ENCODE measurements around the gene CCL27. TPM values are rescaled to one million over a fixed set of nuclear protein-coding genes. Genes with fewer than 3 reads are reported as not detected.

Gene CCL27
- total and polyA plus RNA-seq, 8 donors: 0.49 to 1.6 (median 0.77) TPM; not detected in 1

GRCh38 chr9:34663303-34663605 is 797 bp upstream of the CCL27 start:
- no peak for DNase-seq
- no peaks in the 10 kb centered on the region for H3K27me3 ChIP-seq
- no peak for ATAC-seq
- peaks cover 0 to 25% of the 10 kb centered on the region in 2 donors for H3K4me1 ChIP-seq
- H3K9me3 ChIP-seq: no peaks in the 10 kb centered on the region
- no peak overlapping the region for H3K4me3 ChIP-seq
- TF ChIP-seq CTCF (IDR thresholded peaks at IDR 0.05): no peak
- intact Hi-C loops (cut with DNase I): no loop called here
- no peaks in the 10 kb centered on the region for H3K36me3 ChIP-seq
- no peak overlapping the region for H3K27ac ChIP-seq

GRCh38 chr9:34659592-34660253 is 2.7 kb downstream of the CCL27 start:
- no peak overlapping the region for H3K4me3 ChIP-seq
- H3K27me3 ChIP-seq: no peaks in the 10 kb centered on the region
- TF ChIP-seq CTCF (IDR thresholded peaks at IDR 0.05): no peak
- no peak for ATAC-seq
- intact Hi-C loops (cut with DNase I): no loop called here
- peaks cover 4 to 9% of the 10 kb centered on the region in 2 donors for H3K4me1 ChIP-seq
- H3K27ac ChIP-seq: no peak overlapping the region
- H3K36me3 ChIP-seq: no peaks in the 10 kb centered on the region
- no peaks in the 10 kb centered on the region for H3K9me3 ChIP-seq
- DNase-seq: no peak

DNA sequence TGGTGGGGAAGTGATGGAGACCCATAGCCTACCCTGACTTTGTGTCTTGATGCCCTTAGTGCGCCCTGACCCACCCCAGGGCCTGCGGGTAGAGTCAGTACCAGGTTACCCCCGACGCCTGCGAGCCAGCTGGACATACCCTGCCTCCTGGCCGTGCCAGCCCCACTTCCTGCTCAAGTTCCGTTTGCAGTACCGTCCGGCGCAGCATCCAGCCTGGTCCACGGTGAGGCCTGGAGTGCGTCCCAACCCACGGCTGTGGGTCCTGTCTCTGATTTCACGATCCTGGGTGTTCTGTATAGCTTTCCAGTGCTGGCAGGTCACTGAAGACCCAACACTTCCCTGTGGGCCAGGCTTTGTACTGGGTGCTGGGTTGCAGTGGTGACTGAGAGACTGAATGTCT is 4.0 kb downstream of the CCL27 start:
- Histone ChIP-seq H3K4me3 (no peak overlapping the region), H3K4me1 (peaks cover 8 to 11% of the 10 kb centered on the region in 2 donors), H3K27ac (no peak overlapping the region), H3K9me3 (no peaks in the 10 kb centered on the region), H3K36me3 (no peaks in the 10 kb centered on the region), H3K27me3 (no peaks in the 10 kb centered on the region)
- intact Hi-C loops (cut with DNase I): no loop called here
- TF ChIP-seq CTCF (IDR thresholded peaks at IDR 0.05): no peak
- ATAC-seq: no peak
- DNase-seq: no peak

- Histone ChIP-seq H3K9me3 (no peaks in the 10 kb centered on the region), H3K27ac (no peak overlapping the region), H3K36me3 (no peaks in the 10 kb centered on the region), H3K27me3 (no peaks in the 10 kb centered on the region), H3K4me1 (peaks cover 21 to 26% of the 10 kb centered on the region in 2 donors), H3K4me3 (no peak overlapping the region)
- TF ChIP-seq CTCF (IDR thresholded peaks at IDR 0.05): no peak
- no peak for DNase-seq
- no peak for ATAC-seq
- intact Hi-C loops (cut with DNase I): no loop called here
These were observed 5.5 kb downstream of the CCL27 start for GRCh38 chr9:34656992-34657391.

DNA sequence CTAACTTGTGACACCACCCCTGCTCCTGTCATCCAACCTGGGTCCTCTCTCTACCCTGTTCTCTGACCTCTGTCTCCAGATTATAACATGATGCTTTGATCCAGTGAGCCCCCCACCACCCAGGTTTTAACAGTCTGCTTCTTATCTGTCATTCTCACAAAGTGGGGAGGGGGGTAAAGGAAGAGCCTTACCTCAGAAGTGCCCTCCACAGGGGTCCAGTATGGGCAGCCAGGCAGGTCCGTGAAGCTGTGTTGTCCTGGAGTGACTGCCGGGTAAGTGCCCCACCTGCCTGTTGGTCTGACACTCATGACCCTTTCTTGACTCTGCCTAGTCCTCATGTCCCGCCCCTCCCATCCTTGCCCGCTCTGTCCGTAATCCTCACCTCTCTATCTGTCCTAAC is 7.1 kb downstream of the CCL27 start:
- H3K9me3 ChIP-seq: no peaks in the 10 kb centered on the region
- no peaks in the 10 kb centered on the region for H3K27me3 ChIP-seq
- H3K36me3 ChIP-seq: no peaks in the 10 kb centered on the region
- no peak overlapping the region for H3K27ac ChIP-seq
- DNase-seq: no peak
- TF ChIP-seq CTCF (IDR thresholded peaks at IDR 0.05): no peak
- intact Hi-C loops (cut with DNase I): no loop called here
- H3K4me1 ChIP-seq: peaks cover 21 to 36% of the 10 kb centered on the region in 2 donors
- no peak for ATAC-seq
- no peak overlapping the region for H3K4me3 ChIP-seq

Data from left lung (tissue), 10 donors.